Fibroblast of lung (primary cell): ENCODE results near the gene STON1.

ENCODE experiments used
- CTCF ChIP-seq, 2 donors: IDR thresholded peaks in 1 of 2; conservative IDR thresholded peaks in 1 of 2; 1 replicate in 1 of 2; 2 replicates in 1 of 2; pipeline ENCODE4 v1.5.1; 2011 to 2012; ENCODE audit warnings: low read length in 2 of 2, control low read depth in 1 of 2, inconsistent platforms in 1 of 2, low read depth in 1 of 2, mild to moderate bottlenecking in 1 of 2
- EZH2 ChIP-seq: IDR thresholded peaks from 2 replicates; pipeline ENCODE4 v1.5.1; 2012; ENCODE audit warnings: low read length, control low read depth, mild to moderate bottlenecking; ENCODE audit errors: missing control alignments

GRCh38 chr2:48592067-48592466 lies 62.1 kb downstream of the STON1 start:
- TF ChIP-seq CTCF (conservative IDR thresholded peaks at IDR 0.05 in 1 of 2, IDR thresholded peaks at IDR 0.05 in 1 of 2; ENCODE audit: low read depth in 1 of 2, low read length in 2 of 2) (no peak), EZH2 (no peak)
